OCI-LY1 (cell line): ENCODE data around the gene METTL18.

Experiments
- CTCF ChIP-seq: fragments of 200-600 bp; sonication (generic), shearing (Covaris generic); IDR thresholded peaks from 2 replicates; pipeline ENCODE4 v1.5.1; 2017; ENCODE audit warnings: mild to moderate bottlenecking, antibody characterized with exemption, low read length, moderate library complexity, mixed read lengths
- EZH2 ChIP-seq: fragments of 200-600 bp; sonication (generic), shearing (Covaris generic); IDR thresholded peaks from 2 replicates; pipeline ENCODE4 v1.8.0; 2017; ENCODE audit warnings: borderline replicate concordance, mixed run types, mild to moderate bottlenecking, antibody characterized with exemption, low read length, moderate library complexity, mixed read lengths

DNA sequence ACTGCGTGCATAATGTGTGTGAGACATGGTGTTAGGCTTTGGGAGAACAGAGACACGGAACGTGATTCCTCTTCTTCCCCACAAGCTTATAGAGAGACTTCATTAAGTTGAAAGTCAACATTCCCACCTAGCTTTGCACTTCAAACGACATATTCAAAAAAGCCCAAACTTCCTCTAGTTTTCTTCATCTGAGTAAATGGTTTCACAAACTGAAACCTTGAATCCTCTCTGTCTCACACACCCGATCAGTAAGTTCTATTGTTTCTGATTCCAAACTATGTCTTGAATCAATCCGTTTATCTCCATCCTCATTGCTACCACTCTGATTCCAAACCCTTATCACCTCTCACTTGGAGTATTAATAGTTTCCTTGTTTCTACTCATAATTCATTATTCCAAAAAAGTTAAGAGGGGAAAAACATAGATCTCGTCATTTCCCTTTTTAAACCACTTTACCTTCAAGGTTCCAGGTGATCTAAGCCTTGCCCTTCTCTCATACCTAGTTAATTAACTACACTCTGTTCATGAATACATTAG lies 1.6 kb upstream of the METTL18 start:
- no peak for TF ChIP-seq CTCF
- TF ChIP-seq EZH2, result no peak
